Adrenal gland (tissue), 12 donors: ENCODE data around the gene CCNH. TPM values are rescaled to one million over a fixed set of nuclear protein-coding genes. Genes with fewer than 3 reads are reported as not detected.

ENCODE experiments used
- DNase-seq, 7 donors: peaks; one replicate each; pipeline ENCODE4 v3.0.0-alpha.2; 2019 to 2020
- H3K27ac ChIP-seq, 5 donors: fragments of 200-600 bp; sonication (generic) in 4 of 5; 1 replicate in 3 of 5; 2 replicates in 2 of 5; pipeline versions ENCODE4 v1.5.1 to v1.8.0; 2016 to 2020; ENCODE audit warnings: mild to moderate bottlenecking in 1 of 5
- H3K27me3 ChIP-seq: fragments of 200-600 bp; 2 replicates; pipeline ENCODE4 v1.8.0; 2021
- H3K36me3 ChIP-seq, 2 donors: fragments of 200-600 bp; replicated peaks in 1 of 2; 1 replicate in 1 of 2; 2 replicates in 1 of 2; pipeline versions ENCODE4 v1.5.1 to v1.8.0; 2018 to 2022
- H3K4me1 ChIP-seq, 2 donors: fragments of 200-600 bp; replicated peaks in 1 of 2; 1 replicate in 1 of 2; 2 replicates in 1 of 2; pipeline versions ENCODE4 v1.5.1 to v1.8.0; 2018 to 2021
- H3K4me3 ChIP-seq, 4 donors: fragments of 200-600 bp; sonication (generic) in 3 of 4; one replicate each; pipeline ENCODE4 v1.5.1; 2016 to 2018
- H3K9me3 ChIP-seq, 3 donors: fragments of 200-600 bp; sonication (generic) in 1 of 3; replicated peaks in 1 of 3; 1 replicate in 2 of 3; 2 replicates in 1 of 3; pipeline versions ENCODE4 v1.5.1 to v1.8.0; 2016 to 2021
- CTCF ChIP-seq, 6 experiments: fragments of 450-650 bp in 4 of 6; fragments of 200-600 bp in 2 of 6; sonication (generic) in 1 of 6; IDR thresholded peaks; 1 replicate in 5 of 6; 2 replicates in 1 of 6; pipeline versions ENCODE4 v1.5.1 to v1.8.0; 2016 to 2021; ENCODE audit warnings: antibody characterized with exemption in 6 of 6, mild to moderate bottlenecking in 2 of 6, moderate library complexity in 1 of 6
- POLR2A ChIP-seq, 2 donors: fragments of 450-650 bp; IDR thresholded peaks; one replicate each; pipeline ENCODE4 v1.6.1; 2017; ENCODE audit warnings: antibody characterized with exemption in 2 of 2, mild to moderate bottlenecking in 2 of 2, moderate library complexity in 1 of 2
- WGBS, 4 donors: extraction: QIAGEN DNeasy Blood & Tissue Kit in 2 of 4; methylation state at CpG; one replicate each; pipeline versions ENCODE4 v1.1.5 to v1.1.7; 2013 to 2017; 5-methylcytosine and 5-hydroxymethylcytosine counted together
- intact Hi-C, 2 donors: fragments of 100-400 bp; cut with DNase I; formaldehyde crosslinking; loops; one replicate each; pipeline versions ENCODE4 v1.14.1 to v1.15.0; 2022 to 2023
- polyA plus RNA-seq, 3 donors: library from polyadenylated mRNA; stranded (reverse); fragments of 200-250 nt in 2 of 3; fragments of 350-450 nt in 1 of 3; fragmentation: Illumina TruSeq in 1 of 3; extraction: RNeasy Lipid Tissue Mini Kit (QIAGEN cat#74804) in 1 of 3; gene quantifications; one replicate each; pipeline ENCODE4 v1.2.3, GENCODE V29; 2013 to 2014
- total RNA-seq, 9 donors: library from RNA; depleted of rRNA in 4 of 9; stranded (reverse); fragments of >200 nt in 4 of 9; fragments of 120-200 nt in 1 of 9; fragmentation: NEBNext Ultra II Directional in 1 of 9; extraction: Animal tissue kit (Norgen Biotek cat#: 25700) in 1 of 9; gene quantifications; one replicate each; pipeline versions ENCODE4 v1.1.0 to v1.2.4, GENCODE V29; 2013 to 2023
- donor health status: healthy with polysubstance abuse.
- donor health status: Bipolar disorder and iron deficiency.
- donor health status: DM: yes; HTN: yes; CAD: no.
- donor health status: DM: no; HTN: no; CAD: no.
- donor health status: DM: no; HTN: no; CAD: no.
- donor health status: DM: yes; HTN: yes; CAD: no.

CCNH gene
- total and polyA plus RNA-seq, 12 donors, result 33.9 to 125 (median 43.6) TPM

- no peak for DNase-seq
- H3K36me3 ChIP-seq, result peaks cover 0 to 65% of the 10 kb centered on the region in 2 donors
- intact Hi-C loops, result loop anchor here in 1 of 2 donors (10.0 kb wide), 1 partner anchor 137 kb away; the partner anchor contains the start of gene RASA1
- no peak for TF ChIP-seq CTCF (IDR thresholded peaks at IDR 0.05)
- no peak for TF ChIP-seq POLR2A (IDR thresholded peaks at IDR 0.05)
- H3K4me1 ChIP-seq, result peaks cover 0 to 15% of the 10 kb centered on the region in 2 donors
- H3K27me3 ChIP-seq, result no peaks in the 10 kb centered on the region
- H3K27ac ChIP-seq, result no peak overlapping the region
- H3K9me3 ChIP-seq, result no peaks in the 10 kb centered on the region
- no peak overlapping the region for H3K4me3 ChIP-seq
These were observed 11.1 kb downstream of the CCNH start for GRCh38 chr5:87401626-87402025.

GRCh38 chr5:87400305-87400899, 12.3 kb downstream of the CCNH start:
- Histone ChIP-seq H3K27me3 (no peaks in the 10 kb centered on the region), H3K27ac (peak overlapping the region in 2 of 5 donors; percentile 7 to 54), H3K4me3 (no peak overlapping the region), H3K4me1 (peaks cover 0 to 18% of the 10 kb centered on the region in 2 donors), H3K9me3 (no peaks in the 10 kb centered on the region), H3K36me3 (peaks cover 0 to 66% of the 10 kb centered on the region in 2 donors)
- WGBS, 4 donors, result 68 to 71% (median 70%) methylated on average over 4 of the region's 4 CpGs
- intact Hi-C loops, result loop anchor here in 1 of 2 donors (10.0 kb wide), 1 partner anchor 136 kb away; the partner anchor contains the start of gene RASA1
- no peak for DNase-seq
- TF ChIP-seq CTCF (IDR thresholded peaks at IDR 0.05) (peak; percentile 58 to 84 (median 70)), POLR2A (IDR thresholded peaks at IDR 0.05) (no peak)

- 46 to 65% (median 57%) methylated on average over 2 of the region's 2 CpGs for WGBS, 4 donors
- H3K4me3 ChIP-seq, result no peak overlapping the region
- no peak for TF ChIP-seq POLR2A (IDR thresholded peaks at IDR 0.05)
- no peak for DNase-seq
- intact Hi-C loops, result loop anchor here (10.0 kb wide), 2 partner anchors 125 to 135 kb away; partner anchors contain the start of gene RASA1 (in 1 of the 2)
- no peaks in the 10 kb centered on the region for H3K27me3 ChIP-seq
- peaks cover 0 to 70% of the 10 kb centered on the region in 2 donors for H3K36me3 ChIP-seq
- no peaks in the 10 kb centered on the region for H3K9me3 ChIP-seq
- H3K4me1 ChIP-seq, result peaks cover 0 to 25% of the 10 kb centered on the region in 2 donors
- H3K27ac ChIP-seq, result peak overlapping the region in 2 of 5 donors; percentile 7 to 54
These were observed 13.0 kb downstream of the CCNH start for GRCh38 chr5:87399720-87400119.

- H3K27me3 ChIP-seq, result no peaks in the 10 kb centered on the region
- TF ChIP-seq CTCF (IDR thresholded peaks at IDR 0.05) (no peak), POLR2A (IDR thresholded peaks at IDR 0.05) (no peak)
- 67 to 84% (median 75%) methylated on average over 5 of the region's 5 CpGs for WGBS, 4 donors
- no peak overlapping the region for H3K4me3 ChIP-seq
- intact Hi-C loops, result loop anchor here in 1 of 2 donors (10.0 kb wide), 1 partner anchor 124 kb away; no protein-coding TSS in a partner anchor
- peaks cover 0 to 70% of the 10 kb centered on the region in 2 donors for H3K36me3 ChIP-seq
- peaks cover 4 to 31% of the 10 kb centered on the region in 2 donors for H3K4me1 ChIP-seq
- H3K27ac ChIP-seq, result peak overlapping the region in 2 of 5 donors; percentile 2 to 54
- DNase-seq, result no peak
- no peaks in the 10 kb centered on the region for H3K9me3 ChIP-seq
These were observed 13.6 kb downstream of the CCNH start for GRCh38 chr5:87398981-87399614.
